ENCODE data around the gene ROBO1.

Gene ROBO1

DNA sequence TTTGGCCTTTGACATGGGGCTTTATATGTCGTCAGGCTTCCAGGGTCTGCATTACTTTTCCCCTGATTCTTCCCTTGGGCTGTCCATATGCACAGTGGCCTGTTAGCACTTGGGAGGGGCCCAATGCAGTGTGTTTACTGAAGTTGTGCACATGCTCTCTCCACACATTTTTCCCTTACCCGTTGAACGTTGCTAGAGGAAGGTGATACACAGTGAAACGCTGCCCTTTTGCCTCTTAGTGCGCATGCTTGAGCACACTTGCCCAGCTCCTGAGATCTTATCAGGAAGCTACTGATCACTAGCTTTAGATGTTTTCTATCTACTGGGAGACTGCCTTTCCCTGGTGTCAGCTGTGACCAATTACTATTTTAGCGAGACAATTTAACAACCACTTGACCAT lies 1198.0 kb downstream of the ROBO1 start:
- no peak for DNase-seq

DNA sequence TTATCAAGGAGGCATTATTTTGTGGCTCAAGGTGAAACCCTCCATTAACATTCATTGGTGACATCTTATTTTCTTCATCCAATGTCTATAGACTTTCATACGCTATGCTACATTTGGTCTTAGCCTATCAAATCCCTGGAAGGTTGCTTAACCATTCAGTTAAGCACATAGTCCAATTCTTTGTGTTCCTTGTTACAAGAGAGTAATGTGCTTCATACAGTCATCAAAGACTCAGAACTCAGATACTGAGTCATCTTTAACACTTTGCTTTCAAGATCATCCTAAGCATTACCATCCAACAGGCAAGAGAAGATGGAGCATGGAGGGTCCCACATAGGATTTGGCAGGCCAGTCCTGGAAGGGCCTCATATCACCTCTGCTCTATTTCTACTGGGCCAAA lies 1202.1 kb downstream of the ROBO1 start:
- DNase-seq: no peak

DNA sequence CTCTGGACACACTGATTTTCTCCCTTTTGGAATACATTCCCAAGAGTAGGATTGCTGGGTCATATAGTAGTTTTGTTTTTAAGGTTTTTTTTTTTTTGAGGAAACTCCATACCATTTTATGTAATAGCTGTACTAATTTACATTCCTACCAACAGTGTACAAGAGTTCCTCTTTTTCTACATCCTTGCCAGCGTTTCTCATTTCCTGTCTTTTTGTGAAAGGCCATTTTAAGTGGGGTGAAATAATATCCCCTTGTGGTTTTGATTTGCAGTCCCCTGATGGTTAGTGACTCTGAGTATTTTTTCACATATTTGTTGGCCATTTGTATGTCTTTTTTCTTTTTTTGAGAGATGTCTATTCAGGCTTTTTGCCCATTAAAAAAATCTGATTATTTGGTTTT lies 1205.5 kb downstream of the ROBO1 start:
- DNase-seq: peak; percentile 21

Data from hematopoietic multipotent progenitor cell treated with erythropoietin and hydrocortisone succinate and interleukin-3 and kit ligand, for 6 days (in vitro differentiated cells).